Measurements from ENCODE around the gene PDF.

- no peak for TF ChIP-seq CTCF (conservative IDR thresholded peaks at IDR 0.05 in 1 of 2, IDR thresholded peaks at IDR 0.05 in 1 of 2; ENCODE audit: low read depth in 1 of 2, low read length in 2 of 2)
- no peak for TF ChIP-seq EZH2 (IDR thresholded peaks at IDR 0.05; ENCODE audit: low read length, missing control alignments)
Measured at GRCh38 chr16:69334696-69335095, 4.3 kb upstream of the PDF start.

Data from fibroblast of lung (primary cell).